Stomach (tissue), 9 donors: Measurements from ENCODE around the gene AGT. TPM values are rescaled to one million over a fixed set of nuclear protein-coding genes. Genes with fewer than 3 reads are reported as not detected.
A peak's percentile ranks its signal among the peaks of the same experiment; 100 is the strongest.

Experiments
- DNase-seq, 2 donors: peaks; one replicate each; pipeline versions ENCODE4 v3.0.0 to v3.0.0-alpha.2; 2013 to 2019
- H3K27ac ChIP-seq, 5 donors: fragments of 200-600 bp in 4 of 5; sonication (generic) in 4 of 5; one replicate each; pipeline ENCODE4 v1.5.1; 2013 to 2019; ENCODE audit warnings: mild to moderate bottlenecking in 1 of 5, moderate library complexity in 1 of 5
- H3K27me3 ChIP-seq, 3 donors: fragments of 200-600 bp; sonication (generic); one replicate each; pipeline ENCODE4 v1.5.1; 2017 to 2019; ENCODE audit warnings: mixed run types in 1 of 3
- H3K36me3 ChIP-seq, 4 donors: fragments of 200-600 bp; sonication (generic); 1 replicate in 3 of 4; 2 replicates in 1 of 4; pipeline ENCODE4 v1.5.1; 2016 to 2019
- H3K4me1 ChIP-seq, 4 donors: fragments of 200-600 bp; sonication (generic); one replicate each; pipeline ENCODE4 v1.5.1; 2016 to 2019
- H3K4me3 ChIP-seq, 4 donors: fragments of 200-600 bp; sonication (generic) in 3 of 4; one replicate each; pipeline ENCODE4 v1.5.1; 2016 to 2019; ENCODE audit warnings: mild to moderate bottlenecking in 1 of 4
- H3K9me3 ChIP-seq, 4 donors: fragments of 200-600 bp; sonication (generic); one replicate each; pipeline ENCODE4 v1.5.1; 2016 to 2019
- EP300 ChIP-seq: sonication (generic); formaldehyde crosslinking; IDR thresholded peaks from one replicate; pipeline ENCODE4 v1.6.1; 2017; ENCODE audit warnings: antibody characterized with exemption
- POLR2A ChIP-seq, 4 donors: fragments of 450-650 bp; IDR thresholded peaks; one replicate each; pipeline ENCODE4 v1.6.1; 2016; ENCODE audit warnings: antibody characterized with exemption in 4 of 4, control low read depth in 2 of 4, mild to moderate bottlenecking in 1 of 4, moderate library complexity in 1 of 4
- POLR2AphosphoS5 ChIP-seq, 3 donors: sonication (generic); formaldehyde crosslinking; IDR thresholded peaks; one replicate each; pipeline ENCODE4 v1.6.1; 2016; ENCODE audit warnings: antibody characterized with exemption in 3 of 3
- WGBS, 5 donors: extraction: QIAGEN DNeasy Blood & Tissue Kit in 3 of 5; methylation state at CpG; one replicate each; pipeline versions ENCODE4 v1.1.5 to v1.1.7; 2013 to 2018; 5-methylcytosine and 5-hydroxymethylcytosine counted together
- intact Hi-C: fragments of 100-400 bp; cut with DNase I; formaldehyde crosslinking; loops from one replicate; pipeline ENCODE4 v1.15.1; 2023; ENCODE audit warnings: low total_unique reads
- polyA plus RNA-seq, 3 donors: library from polyadenylated mRNA; stranded (reverse); fragments of 200-250 nt; gene quantifications; one replicate each; pipeline ENCODE4 v1.2.3, GENCODE V29; 2013
- total RNA-seq, 5 donors: library from RNA; depleted of rRNA; stranded (reverse); fragments of >200 nt; gene quantifications; one replicate each; pipeline versions ENCODE4 v1.1.0 to v1.2.3, GENCODE V29; 2014 to 2016
- TF ChIP-seq, protein P1 (sequence below), 7 experiments: fragments of 450-650 bp in 4 of 7; fragments of 200-600 bp in 3 of 7; sonication (generic) in 3 of 7; IDR thresholded peaks; one replicate each; pipeline ENCODE4 v1.5.1; 2016 to 2019; ENCODE audit warnings: antibody characterized with exemption in 7 of 7, control low read depth in 2 of 7, mild to moderate bottlenecking in 1 of 7
- donor health status: healthy with polysubstance abuse.
- donor health status: Bipolar disorder and iron deficiency.
- donor health status: healthy.

AGT gene
- total and polyA plus RNA-seq, 8 donors = 0.29 to 9.9 (median 3.8) TPM; not detected in 2

DNA sequence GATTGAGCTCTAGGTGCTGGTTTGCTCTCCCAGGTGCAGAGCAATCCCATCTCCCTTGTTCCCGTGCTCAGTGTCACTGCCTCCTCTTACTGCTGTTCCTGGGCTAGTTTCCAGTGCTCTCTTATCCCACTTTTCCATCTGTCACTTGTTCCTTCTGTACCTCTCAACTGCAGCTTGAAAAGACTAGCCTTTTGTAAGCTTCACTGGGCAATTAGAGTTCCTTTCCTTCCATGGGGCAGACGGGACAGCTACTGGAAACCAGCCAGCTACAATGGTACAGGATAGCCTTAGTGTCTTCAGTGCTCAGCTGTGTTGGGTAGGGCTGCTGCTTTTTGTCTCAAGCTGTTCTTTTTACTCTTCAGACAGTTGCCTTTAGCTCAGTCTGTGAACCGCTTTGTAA lies 31.6 kb downstream of the AGT start:
- no peaks in the 10 kb centered on the region for H3K9me3 ChIP-seq
- intact Hi-C loops = no loop called here
- WGBS, 5 donors = 26 to 50% (median 40%) methylated on average over 3 of the region's 3 CpGs
- no peak overlapping the region for H3K27ac ChIP-seq
- peaks cover 41 to 98% (median 91%) of the 10 kb centered on the region in 4 donors for H3K36me3 ChIP-seq
- TF ChIP-seq POLR2A (IDR thresholded peaks at IDR 0.05) (no peak), POLR2AphosphoS5 (IDR thresholded peaks at IDR 0.05) (no peak), EP300 (no peak)
- TF ChIP-seq, protein P1, sequence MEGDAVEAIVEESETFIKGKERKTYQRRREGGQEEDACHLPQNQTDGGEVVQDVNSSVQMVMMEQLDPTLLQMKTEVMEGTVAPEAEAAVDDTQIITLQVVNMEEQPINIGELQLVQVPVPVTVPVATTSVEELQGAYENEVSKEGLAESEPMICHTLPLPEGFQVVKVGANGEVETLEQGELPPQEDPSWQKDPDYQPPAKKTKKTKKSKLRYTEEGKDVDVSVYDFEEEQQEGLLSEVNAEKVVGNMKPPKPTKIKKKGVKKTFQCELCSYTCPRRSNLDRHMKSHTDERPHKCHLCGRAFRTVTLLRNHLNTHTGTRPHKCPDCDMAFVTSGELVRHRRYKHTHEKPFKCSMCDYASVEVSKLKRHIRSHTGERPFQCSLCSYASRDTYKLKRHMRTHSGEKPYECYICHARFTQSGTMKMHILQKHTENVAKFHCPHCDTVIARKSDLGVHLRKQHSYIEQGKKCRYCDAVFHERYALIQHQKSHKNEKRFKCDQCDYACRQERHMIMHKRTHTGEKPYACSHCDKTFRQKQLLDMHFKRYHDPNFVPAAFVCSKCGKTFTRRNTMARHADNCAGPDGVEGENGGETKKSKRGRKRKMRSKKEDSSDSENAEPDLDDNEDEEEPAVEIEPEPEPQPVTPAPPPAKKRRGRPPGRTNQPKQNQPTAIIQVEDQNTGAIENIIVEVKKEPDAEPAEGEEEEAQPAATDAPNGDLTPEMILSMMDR (IDR thresholded peaks at IDR 0.05) = no peak
- H3K4me1 ChIP-seq = peaks cover 0 to 29% (median 8%) of the 10 kb centered on the region in 4 donors
- peak in 1 of 2 donors; percentile 36 for DNase-seq
- no peaks in the 10 kb centered on the region for H3K27me3 ChIP-seq
- no peak overlapping the region for H3K4me3 ChIP-seq

DNA sequence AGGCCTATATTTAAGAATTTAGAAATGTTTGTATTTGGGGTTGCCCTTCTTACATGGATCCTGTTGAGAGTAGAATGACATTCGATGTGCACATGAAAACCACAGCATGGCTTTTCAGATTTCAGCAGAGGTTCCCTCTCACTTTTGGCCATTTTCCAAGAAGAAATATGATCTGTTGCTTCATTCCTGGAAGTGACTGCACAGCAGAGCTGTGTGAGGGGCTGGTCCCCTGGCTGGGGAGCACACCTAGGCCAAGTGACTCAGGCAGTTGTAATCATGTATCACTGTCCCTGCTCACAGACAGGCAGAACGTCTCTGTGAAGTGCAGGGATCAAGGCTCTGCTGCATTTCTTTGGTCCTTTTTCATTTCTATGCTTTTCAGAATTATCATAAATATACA lies 32.3 kb downstream of the AGT start:
- 17 to 25% (median 21%) methylated on average over 2 of the region's 2 CpGs for WGBS, 5 donors
- peak in 1 of 2 donors; percentile 65 for DNase-seq
- no peaks in the 10 kb centered on the region for H3K27me3 ChIP-seq
- no peaks in the 10 kb centered on the region for H3K9me3 ChIP-seq
- no peak overlapping the region for H3K4me3 ChIP-seq
- H3K27ac ChIP-seq = no peak overlapping the region
- H3K4me1 ChIP-seq = peaks cover 0 to 29% (median 8%) of the 10 kb centered on the region in 4 donors
- intact Hi-C loops = no loop called here
- TF ChIP-seq POLR2AphosphoS5 (IDR thresholded peaks at IDR 0.05) = peak in 1 of 3 donors; percentile 38
- TF ChIP-seq, protein P1 (IDR thresholded peaks at IDR 0.05) = no peak
- H3K36me3 ChIP-seq = peaks cover 34 to 98% (median 91%) of the 10 kb centered on the region in 4 donors

DNA sequence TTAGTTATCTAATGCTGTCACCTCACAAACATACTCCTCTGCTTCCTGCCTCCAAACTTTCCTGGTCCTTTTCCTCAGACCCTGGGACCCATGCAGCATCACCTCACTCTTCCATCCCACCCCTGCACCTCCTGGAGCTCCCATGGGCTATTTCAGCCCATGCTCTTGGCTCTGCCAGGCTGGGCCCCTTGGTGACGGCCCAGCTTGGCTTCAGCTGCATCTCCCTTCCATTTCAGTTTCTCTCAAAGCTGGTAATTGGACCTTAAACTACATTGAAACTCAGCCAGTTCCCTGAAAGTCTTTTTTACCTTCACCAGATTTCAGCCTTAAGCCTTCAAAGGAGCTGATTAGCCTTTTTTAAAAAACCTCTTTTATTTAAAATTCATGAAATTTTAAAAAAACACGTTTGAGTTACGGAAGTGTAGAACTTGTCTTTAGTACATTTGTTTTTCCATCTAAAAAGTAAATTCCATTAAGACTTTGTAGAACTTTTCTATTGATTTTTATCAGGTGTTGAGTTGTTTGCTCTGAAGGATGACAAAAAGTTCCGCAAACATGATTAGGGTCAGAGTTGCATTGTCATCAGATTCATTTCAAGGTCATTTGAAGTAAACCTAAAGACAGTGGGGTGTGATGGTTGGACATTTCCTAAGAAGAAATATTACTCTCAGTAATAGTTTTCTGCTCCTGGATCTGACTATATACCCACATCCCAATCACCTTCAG lies 33.5 kb downstream of the AGT start:
- 36 to 68% (median 57%) methylated on average over 4 of the region's 4 CpGs for WGBS, 5 donors
- no peak for DNase-seq
- H3K4me1 ChIP-seq = peaks cover 0 to 29% (median 8%) of the 10 kb centered on the region in 4 donors
- TF ChIP-seq POLR2A (IDR thresholded peaks at IDR 0.05) (no peak), EP300 (no peak), POLR2AphosphoS5 (IDR thresholded peaks at IDR 0.05) (no peak)
- TF ChIP-seq, protein P1 (IDR thresholded peaks at IDR 0.05) = no peak
- H3K36me3 ChIP-seq = peaks cover 28 to 98% (median 91%) of the 10 kb centered on the region in 4 donors
- intact Hi-C loops = no loop called here
- H3K9me3 ChIP-seq = no peaks in the 10 kb centered on the region
- no peak overlapping the region for H3K4me3 ChIP-seq
- H3K27me3 ChIP-seq = no peaks in the 10 kb centered on the region
- no peak overlapping the region for H3K27ac ChIP-seq

DNA sequence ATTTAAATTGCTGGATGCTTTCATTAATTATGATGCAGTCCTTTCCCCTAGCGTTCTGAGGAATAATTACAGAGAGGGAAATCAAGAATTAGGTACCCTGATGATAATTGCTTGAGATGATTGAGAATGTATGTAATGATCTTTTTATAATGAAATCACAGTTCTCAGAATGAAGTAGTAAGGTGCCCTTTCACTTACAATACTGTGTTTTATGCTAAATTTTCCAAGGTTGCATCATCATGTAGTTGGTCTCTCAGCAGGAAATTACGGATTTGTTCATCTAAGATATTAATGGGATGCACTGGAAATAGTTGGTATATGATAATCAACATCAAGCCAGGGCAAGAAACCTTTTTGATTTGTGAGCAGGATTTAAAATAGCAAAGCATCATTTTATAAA lies 34.1 kb downstream of the AGT start:
- Histone ChIP-seq H3K4me3 (no peak overlapping the region), H3K27ac (no peak overlapping the region), H3K36me3 (peaks cover 25 to 98% (median 91%) of the 10 kb centered on the region in 4 donors), H3K9me3 (no peaks in the 10 kb centered on the region), H3K27me3 (no peaks in the 10 kb centered on the region), H3K4me1 (peaks cover 0 to 29% (median 8%) of the 10 kb centered on the region in 4 donors)
- 84 to 92% (median 89%) methylated on average over 2 of the region's 2 CpGs for WGBS, 5 donors
- no peak for DNase-seq
- no peak for TF ChIP-seq POLR2A (IDR thresholded peaks at IDR 0.05)
- intact Hi-C loops = no loop called here

DNA sequence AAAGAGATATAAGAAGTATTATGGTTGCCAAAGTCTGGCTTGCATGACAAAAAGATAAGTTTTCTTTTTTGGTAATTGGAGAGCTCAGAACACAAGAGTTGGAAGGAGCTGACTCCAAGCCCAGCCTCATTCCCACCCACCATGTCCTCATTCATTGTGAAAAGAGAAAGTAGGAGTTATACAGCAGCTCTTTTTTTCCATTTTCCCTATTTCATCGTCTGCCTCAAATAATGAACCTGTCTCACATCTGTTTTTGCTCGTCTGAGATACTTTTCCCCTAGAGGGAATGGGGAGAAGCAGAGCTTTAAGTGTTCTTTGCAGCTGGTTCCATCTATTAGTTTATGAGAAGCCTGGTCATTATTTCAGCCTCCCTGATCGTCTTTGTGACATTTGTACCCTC lies 34.7 kb downstream of the AGT start:
- peaks cover 0 to 28% (median 8%) of the 10 kb centered on the region in 4 donors for H3K4me1 ChIP-seq
- H3K4me3 ChIP-seq = no peak overlapping the region
- no peak overlapping the region for H3K27ac ChIP-seq
- no peaks in the 10 kb centered on the region for H3K27me3 ChIP-seq
- no peak for DNase-seq
- intact Hi-C loops = no loop called here
- peaks cover 21 to 98% (median 90%) of the 10 kb centered on the region in 4 donors for H3K36me3 ChIP-seq
- no peaks in the 10 kb centered on the region for H3K9me3 ChIP-seq
- 68 to 82% (median 71%) methylated on average over 3 of the region's 3 CpGs for WGBS, 5 donors
- TF ChIP-seq POLR2AphosphoS5 (IDR thresholded peaks at IDR 0.05) (no peak), POLR2A (IDR thresholded peaks at IDR 0.05) (no peak)
